ENCODE data around the gene GLIS2.

GLIS2 gene

GRCh38 chr16:4376126-4376892 is 60.4 kb downstream of the GLIS2 start:
- TF ChIP-seq FOXP2 (optimal IDR thresholded peaks at IDR 0.05; ENCODE audit: borderline replicate concordance, extremely low read depth, extremely low read length, insufficient read depth), result no peak
- TF ChIP-seq REST (IDR thresholded peaks at IDR 0.05; ENCODE audit: insufficient read depth in 1 of 2, low read depth in 2 of 2, low read length in 2 of 2), result no peak
- TF ChIP-seq SIN3A (IDR thresholded peaks at IDR 0.05; ENCODE audit: borderline replicate concordance, insufficient read depth, low read length), result no peak
- no peak for TF ChIP-seq TAF1 (IDR thresholded peaks at IDR 0.05; ENCODE audit: borderline replicate concordance, insufficient read depth, low read length)
- TF ChIP-seq POLR2AphosphoS5 (IDR thresholded peaks at IDR 0.05; ENCODE audit: low read depth, low read length), result no peak

- TF ChIP-seq SIN3A (IDR thresholded peaks at IDR 0.05; ENCODE audit: borderline replicate concordance, insufficient read depth, low read length) (no peak), FOXP2 (optimal IDR thresholded peaks at IDR 0.05; ENCODE audit: borderline replicate concordance, extremely low read depth, extremely low read length, insufficient read depth) (no peak), REST (IDR thresholded peaks at IDR 0.05; ENCODE audit: insufficient read depth in 1 of 2, low read depth in 2 of 2, low read length in 2 of 2) (no peak), TAF1 (IDR thresholded peaks at IDR 0.05; ENCODE audit: borderline replicate concordance, insufficient read depth, low read length) (no peak), POLR2AphosphoS5 (IDR thresholded peaks at IDR 0.05; ENCODE audit: low read depth, low read length) (no peak)
These were observed 61.2 kb downstream of the GLIS2 start for GRCh38 chr16:4376893-4377572.

- TF ChIP-seq FOXP2 (optimal IDR thresholded peaks at IDR 0.05; ENCODE audit: borderline replicate concordance, extremely low read depth, extremely low read length, insufficient read depth) (no peak), POLR2AphosphoS5 (IDR thresholded peaks at IDR 0.05; ENCODE audit: low read depth, low read length) (no peak), TAF1 (IDR thresholded peaks at IDR 0.05; ENCODE audit: borderline replicate concordance, insufficient read depth, low read length) (no peak), REST (IDR thresholded peaks at IDR 0.05; ENCODE audit: insufficient read depth in 1 of 2, low read depth in 2 of 2, low read length in 2 of 2) (no peak), SIN3A (IDR thresholded peaks at IDR 0.05; ENCODE audit: borderline replicate concordance, insufficient read depth, low read length) (no peak)
These were observed 61.8 kb downstream of the GLIS2 start for GRCh38 chr16:4377573-4378154.

- TF ChIP-seq SIN3A (IDR thresholded peaks at IDR 0.05; ENCODE audit: borderline replicate concordance, insufficient read depth, low read length) (no peak), REST (IDR thresholded peaks at IDR 0.05; ENCODE audit: insufficient read depth in 1 of 2, low read depth in 2 of 2, low read length in 2 of 2) (no peak), POLR2AphosphoS5 (IDR thresholded peaks at IDR 0.05; ENCODE audit: low read depth, low read length) (no peak), TAF1 (IDR thresholded peaks at IDR 0.05; ENCODE audit: borderline replicate concordance, insufficient read depth, low read length) (no peak), FOXP2 (optimal IDR thresholded peaks at IDR 0.05; ENCODE audit: borderline replicate concordance, extremely low read depth, extremely low read length, insufficient read depth) (no peak)
These were observed 62.3 kb downstream of the GLIS2 start for GRCh38 chr16:4378161-4378666.
